Neuronal stem cell (in vitro differentiated cells): ENCODE results near the gene CDH26.

Experiments used
- DNase-seq: peaks from one replicate; pipeline ENCODE4 v3.0.0-alpha.2; 2013; ENCODE audit warnings: low spot score
- H2AFZ ChIP-seq: one replicate; pipeline ENCODE4 v1.6.1; 2013; ENCODE audit warnings: mild to moderate bottlenecking, low read length, inconsistent platforms
- H2AK5ac ChIP-seq: 2 replicates; pipeline ENCODE4 v1.6.1; 2013; ENCODE audit warnings: low read depth, mild to moderate bottlenecking, inconsistent platforms, low read length, moderate library complexity, mixed read lengths
- H2BK120ac ChIP-seq: 2 replicates; pipeline ENCODE4 v1.6.1; 2013; ENCODE audit warnings: low read depth, mild to moderate bottlenecking, inconsistent platforms, low read length, moderate library complexity, mixed read lengths
- H2BK12ac ChIP-seq: one replicate; pipeline ENCODE4 v1.6.1; 2013; ENCODE audit warnings: low read length, inconsistent platforms
- H2BK15ac ChIP-seq: 2 replicates; pipeline ENCODE4 v1.6.1; 2013; ENCODE audit warnings: mild to moderate bottlenecking, low read length, inconsistent platforms, mixed read lengths
- H2BK5ac ChIP-seq: one replicate; pipeline ENCODE4 v1.6.1; 2013; ENCODE audit warnings: inconsistent platforms, mild to moderate bottlenecking, low read length, moderate library complexity
- H3K14ac ChIP-seq: one replicate; pipeline ENCODE4 v1.6.1; 2013; ENCODE audit warnings: low read length, inconsistent platforms
- H3K18ac ChIP-seq: 2 replicates; pipeline ENCODE4 v1.6.1; 2013; ENCODE audit warnings: low read length, inconsistent platforms
- H3K23ac ChIP-seq: 2 replicates; pipeline ENCODE4 v1.6.1; 2013; ENCODE audit warnings: low read depth, mild to moderate bottlenecking, mixed read lengths, low read length, inconsistent platforms; ENCODE audit not compliant: poor library complexity
- H3K27ac ChIP-seq: replicated peaks from 3 replicates; pipeline ENCODE4 v1.5.1; 2013; ENCODE audit warnings: low read length, inconsistent platforms
- H3K27me3 ChIP-seq, 3 experiments: 2 replicates each; pipeline ENCODE4 v1.6.1; 2013; ENCODE audit warnings: low read length in 3 of 3, mild to moderate bottlenecking in 2 of 3, inconsistent platforms in 1 of 3, low read depth in 1 of 3, mixed read lengths in 1 of 3, moderate library complexity in 1 of 3; ENCODE audit not compliant: control insufficient read depth in 3 of 3, insufficient read depth in 3 of 3
- H3K36me3 ChIP-seq, 2 donors: replicated peaks in 1 of 2; 2 replicates each; pipeline ENCODE4 v1.6.1; 2013; ENCODE audit warnings: low read length in 2 of 2; ENCODE audit not compliant: control insufficient read depth in 2 of 2, insufficient read depth in 2 of 2
- H3K4ac ChIP-seq: 2 replicates; pipeline ENCODE4 v1.6.1; 2013; ENCODE audit warnings: inconsistent platforms, mild to moderate bottlenecking, low read length, moderate library complexity
- H3K4me1 ChIP-seq, 2 donors: 1 replicate in 1 of 2; 2 replicates in 1 of 2; pipeline ENCODE4 v1.6.1; 2013; ENCODE audit warnings: low read length in 2 of 2, low read depth in 1 of 2; ENCODE audit not compliant: control insufficient read depth in 2 of 2, insufficient read depth in 1 of 2
- H3K4me2 ChIP-seq: one replicate; pipeline ENCODE4 v1.6.1; 2013; ENCODE audit warnings: mild to moderate bottlenecking, low read length, inconsistent platforms; ENCODE audit not compliant: insufficient read depth, poor library complexity, severe bottlenecking
- H3K4me3 ChIP-seq, 2 donors: 2 replicates each; pipeline ENCODE4 v1.5.1; 2013; ENCODE audit warnings: low read length in 2 of 2, mild to moderate bottlenecking in 2 of 2, inconsistent platforms in 1 of 2, moderate library complexity in 1 of 2
- H3K79me1 ChIP-seq: one replicate; pipeline ENCODE4 v1.6.1; 2013; ENCODE audit warnings: low read depth, mild to moderate bottlenecking, inconsistent platforms, low read length, moderate library complexity
- H3K9ac ChIP-seq: one replicate; pipeline ENCODE4 v1.6.1; 2013; ENCODE audit warnings: mild to moderate bottlenecking, low read depth, low read length, inconsistent platforms; ENCODE audit not compliant: poor library complexity
- H3K9me3 ChIP-seq, 2 donors: replicated peaks in 1 of 2; 2 replicates each; pipeline versions ENCODE3 to v1.6.1; 2013; ENCODE audit warnings: low read length in 2 of 2, mild to moderate bottlenecking in 2 of 2, inconsistent platforms in 1 of 2, low read depth in 1 of 2, mixed read lengths in 1 of 2, moderate library complexity in 1 of 2; ENCODE audit not compliant: control insufficient read depth in 2 of 2, insufficient read depth in 1 of 2
- H4K8ac ChIP-seq: one replicate; pipeline ENCODE4 v1.6.1; 2013; ENCODE audit warnings: low read depth, mild to moderate bottlenecking, inconsistent platforms, low read length, moderate library complexity
- H4K91ac ChIP-seq: one replicate; pipeline ENCODE4 v1.6.1; 2013; ENCODE audit warnings: low read length, low read depth, mild to moderate bottlenecking, inconsistent platforms; ENCODE audit not compliant: poor library complexity
- WGBS, 2 donors: extraction: QIAGEN DNeasy Blood & Tissue Kit; methylation state at CpG; one replicate each; pipeline ENCODE4 v1.1.7; 2013; ENCODE audit warnings: missing lambda C conversion rate in 2 of 2, mixed read lengths in 1 of 2; ENCODE audit not compliant: insufficient read length in 2 of 2, insufficient replicate concordance in 1 of 2; ENCODE audit errors: extremely low coverage in 2 of 2; 5-methylcytosine and 5-hydroxymethylcytosine counted together

The CDH26 gene

DNA sequence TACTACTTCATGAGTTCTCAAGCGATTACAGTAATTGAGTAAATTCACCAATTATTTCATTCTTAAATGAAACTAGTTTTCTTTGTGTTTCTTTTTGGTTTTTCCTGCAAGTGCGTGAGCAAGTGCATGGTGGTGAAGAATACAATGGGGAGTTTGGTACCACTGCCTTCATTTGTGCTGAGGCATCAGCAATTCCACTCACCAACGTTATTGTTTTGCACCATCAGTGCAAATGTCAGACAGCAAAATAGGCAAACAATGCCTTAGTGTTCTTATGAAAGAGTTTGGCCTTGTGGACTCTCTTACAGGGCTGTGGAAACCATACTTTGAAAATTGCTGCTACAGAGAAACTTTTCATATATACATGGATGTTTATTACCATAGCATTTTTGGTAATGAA, 8.2 kb downstream of the CDH26 start:
- H3K79me1 ChIP-seq, result no peaks in the 10 kb centered on the region
- H2BK12ac ChIP-seq, result no peak overlapping the region
- H2AK5ac ChIP-seq, result no peak overlapping the region
- no peak overlapping the region for H3K23ac ChIP-seq
- H2BK5ac ChIP-seq, result no peak overlapping the region
- no peak overlapping the region for H3K4me3 ChIP-seq
- H4K91ac ChIP-seq, result no peak overlapping the region
- no peaks in the 10 kb centered on the region for H3K27me3 ChIP-seq
- H3K36me3 ChIP-seq, result no peaks in the 10 kb centered on the region
- no peak overlapping the region for H3K14ac ChIP-seq
- no peak overlapping the region for H3K4me2 ChIP-seq
- H3K9ac ChIP-seq, result no peak overlapping the region
- no peaks in the 10 kb centered on the region for H3K4me1 ChIP-seq
- no CpG with 5 or more reads among the region's 3 CpGs for WGBS, 2 donors
- H3K9me3 ChIP-seq, result no peaks in the 10 kb centered on the region
- DNase-seq, result no peak
- H2BK15ac ChIP-seq, result no peak overlapping the region
- H2AFZ ChIP-seq, result no peak overlapping the region
- no peak overlapping the region for H4K8ac ChIP-seq
- H3K18ac ChIP-seq, result no peak overlapping the region
- no peak overlapping the region for H3K4ac ChIP-seq
- no peak overlapping the region for H2BK120ac ChIP-seq
- no peak overlapping the region for H3K27ac ChIP-seq

DNA sequence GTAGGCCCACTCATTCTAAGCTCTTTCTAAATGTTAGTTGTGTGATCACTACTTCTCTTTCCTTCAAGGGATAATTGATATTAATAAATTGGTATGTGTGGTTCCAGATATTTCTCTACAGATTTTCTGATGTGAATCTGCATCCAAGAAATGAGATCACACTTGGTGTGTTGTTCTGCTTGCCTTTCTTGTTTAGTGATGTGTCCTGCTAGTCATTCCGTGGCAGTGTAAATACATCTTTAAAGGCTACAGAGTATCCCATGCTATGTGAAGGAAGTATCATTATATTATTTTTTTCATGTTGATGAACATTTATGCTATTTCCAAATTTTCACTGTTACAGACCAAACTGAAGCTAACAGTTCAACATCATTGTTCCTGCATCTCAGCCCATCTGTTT, 13.2 kb downstream of the CDH26 start:
- Histone ChIP-seq H3K9me3 (no peaks in the 10 kb centered on the region), H3K4me2 (no peak overlapping the region), H3K79me1 (no peaks in the 10 kb centered on the region), H2BK15ac (no peak overlapping the region), H3K9ac (no peak overlapping the region), H4K91ac (no peak overlapping the region), H2BK12ac (no peak overlapping the region), H3K18ac (no peak overlapping the region), H3K4me1 (no peaks in the 10 kb centered on the region), H2BK5ac (no peak overlapping the region), H3K27ac (no peak overlapping the region), H3K14ac (no peak overlapping the region), H3K23ac (no peak overlapping the region), H3K4ac (no peak overlapping the region), H3K27me3 (no peaks in the 10 kb centered on the region), H2BK120ac (no peak overlapping the region), H2AK5ac (no peak overlapping the region), H2AFZ (no peak overlapping the region), H4K8ac (no peak overlapping the region), H3K4me3 (no peak overlapping the region), H3K36me3 (no peaks in the 10 kb centered on the region)
- WGBS, 2 donors, result no CpG with 5 or more reads among the region's 1 CpG
- no peak for DNase-seq

DNA sequence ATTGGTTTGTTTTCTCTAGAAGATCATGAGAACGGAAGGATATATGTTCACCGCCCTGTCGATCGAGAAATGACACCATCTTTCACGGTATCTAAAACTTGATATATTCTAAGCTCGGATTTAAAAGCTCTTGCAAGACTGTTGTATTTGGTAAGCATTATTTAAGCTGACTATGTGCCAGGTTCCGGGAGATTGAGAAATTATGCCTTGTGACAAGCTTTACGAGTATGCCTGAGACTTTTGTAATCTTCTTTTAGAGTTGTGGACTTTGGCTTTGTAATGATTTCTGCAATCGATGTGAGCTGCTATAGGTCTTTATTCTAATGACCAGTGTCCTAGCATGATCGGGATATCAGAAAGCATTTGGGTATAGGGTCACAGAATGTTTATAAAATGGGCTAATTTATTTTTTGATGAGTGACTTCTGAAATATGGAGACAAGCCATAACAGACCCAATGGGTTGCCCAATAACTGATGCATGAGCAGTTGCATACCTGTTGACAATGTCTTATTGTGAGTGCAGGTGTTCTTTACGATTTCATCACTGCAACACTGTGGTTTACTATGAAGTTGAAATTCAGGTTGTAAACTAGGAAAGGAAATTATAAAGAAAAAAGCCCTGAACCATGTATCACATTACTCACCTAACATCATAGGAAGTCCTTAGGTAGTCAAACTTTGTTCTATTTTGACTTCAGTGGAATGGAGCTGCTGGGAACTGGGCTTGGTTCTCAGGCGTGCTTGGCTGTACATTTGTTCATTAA, 14.0 kb downstream of the CDH26 start:
- WGBS, 2 donors, result no CpG with 5 or more reads among the region's 12 CpGs
- H3K27ac ChIP-seq, result no peak overlapping the region
- no peak overlapping the region for H3K4me2 ChIP-seq

DNA sequence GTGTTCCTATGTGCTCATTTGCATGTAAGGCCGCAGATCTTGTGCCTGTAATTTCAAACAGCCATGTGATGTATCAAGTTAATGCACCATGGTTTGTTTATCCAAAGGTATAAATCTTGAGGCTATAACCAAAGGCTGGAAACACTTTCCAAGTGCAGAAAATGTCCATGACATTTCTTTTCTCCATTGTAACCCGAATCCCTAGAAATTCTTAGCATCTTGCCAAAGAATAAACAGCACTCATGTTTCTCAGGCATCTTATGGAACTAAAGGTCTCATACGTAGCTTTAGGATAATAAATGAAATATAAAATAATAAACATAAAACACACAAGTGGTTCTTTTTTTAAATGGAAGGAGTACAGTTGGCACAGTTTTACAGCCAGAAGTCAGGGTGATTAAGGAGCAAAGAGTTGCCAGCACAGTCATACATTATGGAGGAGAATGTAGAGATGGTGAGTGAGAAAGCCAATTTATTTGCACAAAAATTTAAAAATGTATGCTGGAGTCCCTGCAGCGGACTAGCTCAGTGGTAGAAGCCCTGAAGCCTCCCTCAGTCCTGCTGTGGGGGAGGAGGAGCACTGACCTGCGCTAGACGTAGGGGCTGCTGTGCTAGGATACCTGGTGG, 18.0 kb downstream of the CDH26 start:
- no peak overlapping the region for H3K14ac ChIP-seq
- H2AFZ ChIP-seq, result no peak overlapping the region
- H3K9ac ChIP-seq, result no peak overlapping the region
- no peak overlapping the region for H3K27ac ChIP-seq
- no peaks in the 10 kb centered on the region for H3K27me3 ChIP-seq
- no peak overlapping the region for H3K4me3 ChIP-seq
- no peak overlapping the region for H3K4ac ChIP-seq
- H3K4me1 ChIP-seq, result no peaks in the 10 kb centered on the region
- no peak overlapping the region for H4K91ac ChIP-seq
- no peak overlapping the region for H2BK5ac ChIP-seq
- H4K8ac ChIP-seq, result no peak overlapping the region
- H3K9me3 ChIP-seq, result no peaks in the 10 kb centered on the region
- H2BK120ac ChIP-seq, result no peak overlapping the region
- H2BK15ac ChIP-seq, result no peak overlapping the region
- no peak overlapping the region for H3K18ac ChIP-seq
- no peaks in the 10 kb centered on the region for H3K36me3 ChIP-seq
- no peak overlapping the region for H3K23ac ChIP-seq
- no peak for DNase-seq
- H3K4me2 ChIP-seq, result no peak overlapping the region
- WGBS, 2 donors, result no CpG with 5 or more reads among the region's 6 CpGs
- no peaks in the 10 kb centered on the region for H3K79me1 ChIP-seq
- no peak overlapping the region for H2AK5ac ChIP-seq
- no peak overlapping the region for H2BK12ac ChIP-seq

More for the DNA sequence above, 14.0 kb downstream of the CDH26 start:
- H2BK5ac ChIP-seq, result no peak overlapping the region
- H2AK5ac ChIP-seq, result no peak overlapping the region
- no peak overlapping the region for H4K91ac ChIP-seq
- DNase-seq, result no peak
- H3K14ac ChIP-seq, result no peak overlapping the region
- H3K9ac ChIP-seq, result no peak overlapping the region
- H3K4ac ChIP-seq, result no peak overlapping the region
- H3K4me3 ChIP-seq, result no peak overlapping the region
- H2BK15ac ChIP-seq, result no peak overlapping the region
- no peaks in the 10 kb centered on the region for H3K27me3 ChIP-seq
- no peak overlapping the region for H4K8ac ChIP-seq
- no peak overlapping the region for H2BK12ac ChIP-seq
- H3K79me1 ChIP-seq, result no peaks in the 10 kb centered on the region
- no peaks in the 10 kb centered on the region for H3K36me3 ChIP-seq
- no peaks in the 10 kb centered on the region for H3K4me1 ChIP-seq
- H2AFZ ChIP-seq, result no peak overlapping the region
- no peak overlapping the region for H2BK120ac ChIP-seq
- no peak overlapping the region for H3K23ac ChIP-seq
- no peak overlapping the region for H3K18ac ChIP-seq
- no peaks in the 10 kb centered on the region for H3K9me3 ChIP-seq
